Mesenchymal stem cell (in vitro differentiated cells and primary cell): Measurements from ENCODE around the gene TUBG1.
A peak's percentile ranks its signal among the peaks of the same experiment; 100 is the strongest.

ENCODE experiments used
- DNase-seq: peaks from one replicate; pipeline ENCODE4 v3.0.0-alpha.2; 2013
- H2AFZ ChIP-seq: one replicate; pipeline ENCODE4 v1.6.1; 2013; ENCODE audit warnings: low read depth, mild to moderate bottlenecking, control low read depth, inconsistent platforms, low read length, moderate library complexity
- H2AK5ac ChIP-seq: 2 replicates; pipeline ENCODE4 v1.6.1; 2013; ENCODE audit warnings: low read length, moderate library complexity, mild to moderate bottlenecking, inconsistent platforms; ENCODE audit not compliant: severe bottlenecking
- H2BK120ac ChIP-seq: one replicate; pipeline ENCODE4 v1.6.1; 2013; ENCODE audit warnings: low read depth, mild to moderate bottlenecking, inconsistent platforms, low read length, moderate library complexity
- H2BK12ac ChIP-seq, 2 experiments: one replicate each; pipeline ENCODE4 v1.6.1; 2013; ENCODE audit warnings: inconsistent platforms in 2 of 2, low read length in 2 of 2, mild to moderate bottlenecking in 2 of 2, moderate library complexity in 2 of 2, control low read depth in 1 of 2
- H2BK15ac ChIP-seq: one replicate; pipeline ENCODE4 v1.6.1; 2013; ENCODE audit warnings: mild to moderate bottlenecking, low read depth, inconsistent platforms; ENCODE audit not compliant: poor library complexity, severe bottlenecking
- H2BK5ac ChIP-seq: 2 replicates; pipeline ENCODE4 v1.6.1; 2013; ENCODE audit warnings: low read depth, mild to moderate bottlenecking, low read length, control low read depth, inconsistent platforms; ENCODE audit not compliant: poor library complexity, severe bottlenecking
- H3K14ac ChIP-seq, 2 experiments: one replicate each; pipeline ENCODE4 v1.6.1; 2013; ENCODE audit warnings: inconsistent platforms in 2 of 2, low read length in 2 of 2, control low read depth in 1 of 2, mild to moderate bottlenecking in 1 of 2, moderate library complexity in 1 of 2
- H3K18ac ChIP-seq, 2 experiments: one replicate each; pipeline ENCODE4 v1.6.1; 2013; ENCODE audit warnings: inconsistent platforms in 2 of 2, low read length in 2 of 2, control low read depth in 1 of 2, low read depth in 1 of 2, mild to moderate bottlenecking in 1 of 2
- H3K23ac ChIP-seq, 2 experiments: one replicate each; pipeline ENCODE4 v1.6.1; 2013; ENCODE audit warnings: inconsistent platforms in 2 of 2, low read length in 2 of 2, mild to moderate bottlenecking in 2 of 2, moderate library complexity in 2 of 2, control low read depth in 1 of 2
- H3K27ac ChIP-seq: 2 replicates; pipeline ENCODE4 v1.5.1; 2013; ENCODE audit warnings: mild to moderate bottlenecking, moderate library complexity, low read length, control low read depth, inconsistent platforms; ENCODE audit not compliant: poor library complexity, severe bottlenecking
- H3K27me3 ChIP-seq, 2 experiments: 2 replicates each; pipeline versions ENCODE4 v1.6.1 to v1.7.0; 2013; ENCODE audit warnings: low read length in 2 of 2, mild to moderate bottlenecking in 2 of 2, moderate library complexity in 2 of 2, control low read depth in 1 of 2, inconsistent platforms in 1 of 2; ENCODE audit not compliant: control insufficient read depth in 1 of 2, insufficient read depth in 1 of 2
- H3K36me3 ChIP-seq, 2 experiments: 2 replicates each; pipeline versions ENCODE4 v1.6.1 to v1.7.0; 2013; ENCODE audit warnings: low read length in 2 of 2, control low read depth in 1 of 2, inconsistent platforms in 1 of 2, low read depth in 1 of 2, mild to moderate bottlenecking in 1 of 2; ENCODE audit not compliant: insufficient read depth in 2 of 2, control insufficient read depth in 1 of 2
- H3K4ac ChIP-seq, 2 experiments: one replicate each; pipeline ENCODE4 v1.6.1; 2013; ENCODE audit warnings: inconsistent platforms in 2 of 2, low read length in 2 of 2, mild to moderate bottlenecking in 2 of 2, moderate library complexity in 2 of 2, control low read depth in 1 of 2, low read depth in 1 of 2
- H3K4me1 ChIP-seq: 2 replicates; pipeline ENCODE4 v1.6.1; 2013; ENCODE audit warnings: low read depth, low read length, control low read depth; ENCODE audit not compliant: control insufficient read depth, insufficient read depth
- H3K4me2 ChIP-seq: 2 replicates; pipeline ENCODE4 v1.6.1; 2013; ENCODE audit warnings: low read length, mild to moderate bottlenecking, inconsistent platforms; ENCODE audit not compliant: poor library complexity, severe bottlenecking
- H3K4me3 ChIP-seq, 2 experiments: 2 replicates each; pipeline versions ENCODE4 v1.5.1 to v1.7.0; 2013; ENCODE audit warnings: low read length in 2 of 2, mild to moderate bottlenecking in 2 of 2, control low read depth in 1 of 2, low read depth in 1 of 2; ENCODE audit not compliant: insufficient read depth in 1 of 2
- H3K79me1 ChIP-seq: replicated peaks from 2 replicates; pipeline ENCODE4 v1.6.1; 2013; ENCODE audit warnings: mild to moderate bottlenecking, control low read depth, low read length, inconsistent platforms; ENCODE audit not compliant: poor library complexity, severe bottlenecking
- H3K9ac ChIP-seq: 2 replicates; pipeline ENCODE4 v1.7.0; 2013; ENCODE audit warnings: mild to moderate bottlenecking, low read length, moderate library complexity
- H3K9me3 ChIP-seq: 2 replicates; pipeline ENCODE4 v1.7.0; 2013; ENCODE audit warnings: mild to moderate bottlenecking, low read length; ENCODE audit not compliant: control insufficient read depth
- H4K8ac ChIP-seq: one replicate; pipeline ENCODE4 v1.6.1; 2013; ENCODE audit warnings: inconsistent platforms, mild to moderate bottlenecking, low read length, moderate library complexity
- H4K91ac ChIP-seq: one replicate; pipeline ENCODE4 v1.6.1; 2013; ENCODE audit warnings: mild to moderate bottlenecking, low read length, inconsistent platforms
- WGBS: methylation state at CpG from one replicate; pipeline ENCODE4 v1.1.7; 2013; ENCODE audit warnings: mixed read lengths; 5-methylcytosine and 5-hydroxymethylcytosine counted together

TUBG1 gene

DNA sequence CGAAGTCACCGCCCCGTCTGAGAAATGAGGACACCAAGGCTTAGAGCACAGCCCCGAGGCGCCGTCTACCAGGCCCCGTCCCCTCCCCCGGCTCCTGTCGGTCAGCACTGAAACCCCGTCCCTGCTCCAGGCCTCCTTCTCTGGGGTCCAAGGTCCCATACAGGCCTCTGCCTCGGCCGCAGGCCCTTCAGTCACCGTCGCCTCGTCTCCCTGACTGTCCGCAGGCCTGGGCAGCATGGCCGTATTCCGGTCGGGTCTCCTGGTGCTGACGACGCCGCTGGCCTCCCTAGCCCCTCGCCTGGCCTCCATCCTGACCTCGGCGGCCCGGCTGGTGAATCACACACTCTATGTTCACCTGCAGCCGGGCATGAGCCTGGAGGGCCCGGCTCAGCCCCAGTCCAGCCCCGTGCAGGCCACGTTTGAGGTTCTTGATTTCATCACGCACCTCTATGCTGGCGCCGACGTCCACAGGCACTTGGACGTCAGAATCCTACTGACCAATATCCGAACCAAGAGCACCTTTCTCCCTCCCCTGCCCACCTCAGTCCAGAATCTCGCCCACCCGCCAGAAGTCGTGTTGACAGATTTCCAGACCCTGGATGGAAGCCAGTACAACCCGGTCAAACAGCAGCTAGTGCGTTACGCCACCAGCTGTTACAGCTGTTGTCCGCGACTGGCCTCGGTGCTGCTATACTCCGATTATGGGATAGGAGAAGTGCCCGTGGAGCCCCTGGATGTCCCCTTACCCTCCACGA, 46.9 kb upstream of the TUBG1 start:
- H3K9ac ChIP-seq = peak overlapping the region; percentile 97
- H3K4me1 ChIP-seq = peaks cover 39% of the 10 kb centered on the region
- no peak overlapping the region for H2AFZ ChIP-seq
- peaks cover 24% of the 10 kb centered on the region for H3K79me1 ChIP-seq
- H2BK15ac ChIP-seq = peak overlapping the region; percentile 36
- H3K27me3 ChIP-seq = no peaks in the 10 kb centered on the region
- H3K4me2 ChIP-seq = peak overlapping the region; percentile 94
- H2BK5ac ChIP-seq = peak overlapping the region; percentile 82
- peak overlapping the region; percentile 81 for H2BK120ac ChIP-seq
- H3K9me3 ChIP-seq = no peaks in the 10 kb centered on the region
- H3K14ac ChIP-seq = peak overlapping the region in 1 of 2 experiments; percentile 3
- peak overlapping the region; percentile 78 to 95 for H3K4me3 ChIP-seq
- H2AK5ac ChIP-seq = peak overlapping the region; percentile 86
- H4K91ac ChIP-seq = peak overlapping the region; percentile 97
- peak overlapping the region; percentile 71 to 85 for H3K18ac ChIP-seq
- peak overlapping the region; percentile 46 to 67 for H2BK12ac ChIP-seq
- peak overlapping the region; percentile 80 for H3K27ac ChIP-seq
- DNase-seq = no peak
- WGBS = 23% methylated on average over 48 of the region's 48 CpGs
- peaks cover 33 to 40% of the 10 kb centered on the region in 2 experiments for H3K36me3 ChIP-seq
- no peak overlapping the region for H3K23ac ChIP-seq
- peak overlapping the region; percentile 92 to 98 for H3K4ac ChIP-seq
- peak overlapping the region; percentile 98 for H4K8ac ChIP-seq

DNA sequence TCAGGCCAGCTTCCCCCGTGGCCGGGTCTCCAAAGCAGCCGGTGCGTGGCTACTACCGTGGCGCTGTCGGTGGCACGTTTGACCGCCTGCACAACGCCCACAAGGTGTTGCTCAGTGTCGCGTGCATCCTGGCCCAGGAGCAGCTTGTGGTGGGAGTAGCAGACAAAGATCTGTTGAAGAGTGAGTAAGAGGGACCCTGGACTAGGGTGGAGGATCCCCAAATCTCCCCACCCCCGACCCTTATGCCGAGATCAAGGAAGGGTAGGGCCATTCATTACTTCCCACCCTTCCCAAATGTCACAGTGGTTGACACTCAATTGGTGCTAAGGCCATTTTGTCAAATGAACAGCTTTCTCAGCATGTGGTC, 46.4 kb upstream of the TUBG1 start:
- peak overlapping the region; percentile 78 to 95 for H3K4me3 ChIP-seq
- no peak overlapping the region for H2AFZ ChIP-seq
- H2BK12ac ChIP-seq = no peak overlapping the region
- peak overlapping the region; percentile 97 for H3K9ac ChIP-seq
- DNase-seq = no peak
- H3K23ac ChIP-seq = no peak overlapping the region
- H2BK120ac ChIP-seq = no peak overlapping the region
- peaks cover 42% of the 10 kb centered on the region for H3K4me1 ChIP-seq
- H4K91ac ChIP-seq = peak overlapping the region; percentile 14
- peak overlapping the region; percentile 98 for H4K8ac ChIP-seq
- no peak overlapping the region for H2BK5ac ChIP-seq
- H3K9me3 ChIP-seq = no peaks in the 10 kb centered on the region
- peak overlapping the region; percentile 94 for H3K4me2 ChIP-seq
- H3K27me3 ChIP-seq = no peaks in the 10 kb centered on the region
- no peak overlapping the region for H2AK5ac ChIP-seq
- peaks cover 24% of the 10 kb centered on the region for H3K79me1 ChIP-seq
- peaks cover 33 to 40% of the 10 kb centered on the region in 2 experiments for H3K36me3 ChIP-seq
- H3K4ac ChIP-seq = peak overlapping the region in 1 of 2 experiments; percentile 98
- WGBS = 97% methylated on average over 12 of the region's 14 CpGs
- peak overlapping the region in 1 of 2 experiments; percentile 19 for H3K18ac ChIP-seq
- H2BK15ac ChIP-seq = no peak overlapping the region
- H3K14ac ChIP-seq = no peak overlapping the region
- H3K27ac ChIP-seq = no peak overlapping the region

DNA sequence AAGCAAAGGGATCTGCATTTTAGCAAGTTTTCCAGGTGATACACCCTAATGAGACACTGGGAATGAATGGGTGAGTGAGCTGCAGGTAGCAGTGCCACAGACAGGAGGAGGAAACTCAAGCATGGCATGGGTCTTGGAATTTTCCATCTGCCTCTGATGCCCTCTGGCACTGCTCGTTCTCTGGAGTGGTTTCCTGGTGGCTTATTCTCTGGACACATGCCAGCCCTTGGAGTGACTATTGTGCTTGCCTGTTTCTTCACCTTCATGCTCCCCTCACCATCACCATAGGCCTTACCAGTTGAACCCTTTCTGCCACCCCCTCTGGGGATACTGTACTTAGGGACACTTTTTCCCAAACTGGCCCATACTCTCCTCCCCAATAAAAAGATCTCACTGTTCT, 45.9 kb upstream of the TUBG1 start:
- Histone ChIP-seq H3K23ac (no peak overlapping the region), H3K9me3 (no peaks in the 10 kb centered on the region), H3K79me1 (peaks cover 24% of the 10 kb centered on the region), H3K4ac (no peak overlapping the region), H3K18ac (no peak overlapping the region), H2AFZ (no peak overlapping the region), H2BK5ac (no peak overlapping the region), H3K27me3 (no peaks in the 10 kb centered on the region), H3K9ac (peak overlapping the region; percentile 97), H3K4me2 (no peak overlapping the region), H2BK120ac (no peak overlapping the region), H3K4me3 (peak overlapping the region in 1 of 2 experiments; percentile 95), H2AK5ac (no peak overlapping the region), H2BK12ac (no peak overlapping the region), H4K91ac (no peak overlapping the region), H4K8ac (no peak overlapping the region), H3K4me1 (peaks cover 46% of the 10 kb centered on the region), H2BK15ac (no peak overlapping the region), H3K14ac (no peak overlapping the region), H3K27ac (no peak overlapping the region), H3K36me3 (peaks cover 36 to 43% of the 10 kb centered on the region in 2 experiments)
- WGBS = 84% methylated on average over 1 of the region's 1 CpG
- no peak for DNase-seq

DNA sequence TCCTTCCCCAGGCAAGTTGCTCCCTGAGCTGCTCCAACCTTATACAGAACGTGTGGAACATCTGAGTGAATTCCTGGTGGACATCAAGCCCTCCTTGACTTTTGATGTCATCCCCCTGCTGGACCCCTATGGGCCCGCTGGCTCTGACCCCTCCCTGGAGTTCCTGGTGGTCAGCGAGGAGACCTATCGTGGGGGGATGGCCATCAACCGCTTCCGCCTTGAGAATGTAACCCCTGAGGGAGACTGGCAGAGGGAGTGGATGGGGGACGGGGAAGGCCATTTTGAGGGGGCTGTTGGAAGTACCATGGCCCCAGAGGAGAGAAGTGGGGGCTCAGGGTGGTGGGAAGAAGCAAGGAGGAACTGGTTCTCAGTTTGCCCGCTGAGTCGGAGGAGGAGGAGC, 45.5 kb upstream of the TUBG1 start:
- H3K9me3 ChIP-seq = no peaks in the 10 kb centered on the region
- WGBS = 78% methylated on average over 7 of the region's 9 CpGs
- no peak overlapping the region for H3K4ac ChIP-seq
- no peak overlapping the region for H3K4me2 ChIP-seq
- no peak overlapping the region for H2AK5ac ChIP-seq
- H3K36me3 ChIP-seq = peaks cover 40 to 47% of the 10 kb centered on the region in 2 experiments
- H2BK15ac ChIP-seq = no peak overlapping the region
- H4K8ac ChIP-seq = no peak overlapping the region
- peak overlapping the region in 1 of 2 experiments; percentile 95 for H3K4me3 ChIP-seq
- no peak overlapping the region for H3K27ac ChIP-seq
- peaks cover 28% of the 10 kb centered on the region for H3K79me1 ChIP-seq
- no peak overlapping the region for H2AFZ ChIP-seq
- peaks cover 49% of the 10 kb centered on the region for H3K4me1 ChIP-seq
- peak overlapping the region; percentile 97 for H3K9ac ChIP-seq
- no peak overlapping the region for H3K14ac ChIP-seq
- DNase-seq = no peak
- H2BK120ac ChIP-seq = no peak overlapping the region
- no peak overlapping the region for H2BK5ac ChIP-seq
- H2BK12ac ChIP-seq = no peak overlapping the region
- no peak overlapping the region for H3K23ac ChIP-seq
- H4K91ac ChIP-seq = no peak overlapping the region
- H3K27me3 ChIP-seq = no peaks in the 10 kb centered on the region
- H3K18ac ChIP-seq = no peak overlapping the region
